MM.1S (cell line): Measurements from ENCODE around the gene MPPED1.

ENCODE experiments used
- DNase-seq: peaks from one replicate; pipeline ENCODE4 v3.0.0-alpha.2; 2015
- H2AFZ ChIP-seq: fragments of 300-600 bp; sonication (generic); 2 replicates; pipeline ENCODE4 v1.6.0; 2016; ENCODE audit warnings: antibody characterized with exemption, low read length
- H3F3A ChIP-seq: fragments of 300-600 bp; sonication (generic); 2 replicates; pipeline ENCODE4 v1.6.1; 2016; ENCODE audit warnings: mild to moderate bottlenecking, antibody characterized with exemption, low read length, moderate library complexity, mixed read lengths; ENCODE audit not compliant: insufficient read depth
- H3K27ac ChIP-seq: fragments of 300-600 bp; sonication (generic); 2 replicates; pipeline ENCODE4 v1.5.1; 2016; ENCODE audit warnings: mild to moderate bottlenecking, low read length
- H3K27me3 ChIP-seq: fragments of 300-600 bp; sonication (generic); replicated peaks from 2 replicates; pipeline ENCODE4 v1.6.0; 2016; ENCODE audit warnings: low read length; ENCODE audit not compliant: insufficient read depth
- H3K36me3 ChIP-seq: fragments of 300-600 bp; sonication (generic); replicated peaks from 2 replicates; pipeline ENCODE4 v1.6.1; 2016; ENCODE audit warnings: mild to moderate bottlenecking, low read length, mixed read lengths; ENCODE audit not compliant: insufficient read depth
- H3K4me1 ChIP-seq: fragments of 300-600 bp; sonication (generic); 2 replicates; pipeline ENCODE4 v1.6.1; 2016; ENCODE audit warnings: low read length, mixed read lengths
- H3K4me2 ChIP-seq: fragments of 300-600 bp; sonication (generic); 2 replicates; pipeline ENCODE4 v1.6.0; 2016; ENCODE audit warnings: low read depth, low read length
- H3K4me3 ChIP-seq: fragments of 300-600 bp; sonication (generic); 2 replicates; pipeline ENCODE4 v1.5.1; 2016; ENCODE audit warnings: low read length, mixed read lengths
- H3K79me2 ChIP-seq: fragments of 300-600 bp; sonication (generic); 2 replicates; pipeline ENCODE4 v1.6.1; 2016; ENCODE audit warnings: mixed run types, low read length, mixed read lengths
- H3K9ac ChIP-seq: fragments of 300-600 bp; sonication (generic); 2 replicates; pipeline ENCODE4 v1.6.1; 2016; ENCODE audit warnings: low read length, mixed read lengths
- H3K9me2 ChIP-seq: fragments of 300-600 bp; sonication (generic); replicated peaks from 2 replicates; pipeline ENCODE4 v1.6.1; 2016; ENCODE audit warnings: mild to moderate bottlenecking, low read length, mixed read lengths; ENCODE audit not compliant: insufficient read depth
- H3K9me3 ChIP-seq: fragments of 300-600 bp; sonication (generic); replicated peaks from 2 replicates; pipeline ENCODE4 v1.6.1; 2016; ENCODE audit warnings: mild to moderate bottlenecking, low read length, mixed read lengths; ENCODE audit not compliant: insufficient read depth
- H4K20me1 ChIP-seq: fragments of 300-600 bp; sonication (generic); 2 replicates; pipeline ENCODE4 v1.6.1; 2016; ENCODE audit warnings: mild to moderate bottlenecking, low read length, moderate library complexity, mixed read lengths; ENCODE audit not compliant: insufficient read depth
- EZH2 ChIP-seq: fragments of 300-600 bp; sonication (generic); optimal IDR thresholded peaks from 2 replicates; pipeline ENCODE3; 2017; ENCODE audit warnings: low read depth, mild to moderate bottlenecking, antibody characterized with exemption, low read length, mixed read lengths
- EZH2phosphoT487 ChIP-seq: fragments of 300-600 bp; sonication (generic); IDR thresholded peaks from 2 replicates; pipeline ENCODE4 v1.6.1; 2018; ENCODE audit warnings: antibody characterized with exemption, low read length
- TF ChIP-seq, protein P1 (sequence below): fragments of 300-600 bp; sonication (generic); IDR thresholded peaks from 2 replicates; pipeline ENCODE4 v1.5.1; 2016; ENCODE audit warnings: antibody characterized with exemption, low read length, mixed read lengths

MPPED1 gene

GRCh38 chr22:43477966-43478365 is 66.2 kb downstream of the MPPED1 start:
- no peaks in the 10 kb centered on the region for H3F3A ChIP-seq
- no peaks in the 10 kb centered on the region for H3K9me3 ChIP-seq
- no peaks in the 10 kb centered on the region for H4K20me1 ChIP-seq
- DNase-seq, result no peak
- no peak overlapping the region for H2AFZ ChIP-seq
- H3K9me2 ChIP-seq, result no peaks in the 10 kb centered on the region
- TF ChIP-seq EZH2, result no peak
- TF ChIP-seq, protein P1, sequence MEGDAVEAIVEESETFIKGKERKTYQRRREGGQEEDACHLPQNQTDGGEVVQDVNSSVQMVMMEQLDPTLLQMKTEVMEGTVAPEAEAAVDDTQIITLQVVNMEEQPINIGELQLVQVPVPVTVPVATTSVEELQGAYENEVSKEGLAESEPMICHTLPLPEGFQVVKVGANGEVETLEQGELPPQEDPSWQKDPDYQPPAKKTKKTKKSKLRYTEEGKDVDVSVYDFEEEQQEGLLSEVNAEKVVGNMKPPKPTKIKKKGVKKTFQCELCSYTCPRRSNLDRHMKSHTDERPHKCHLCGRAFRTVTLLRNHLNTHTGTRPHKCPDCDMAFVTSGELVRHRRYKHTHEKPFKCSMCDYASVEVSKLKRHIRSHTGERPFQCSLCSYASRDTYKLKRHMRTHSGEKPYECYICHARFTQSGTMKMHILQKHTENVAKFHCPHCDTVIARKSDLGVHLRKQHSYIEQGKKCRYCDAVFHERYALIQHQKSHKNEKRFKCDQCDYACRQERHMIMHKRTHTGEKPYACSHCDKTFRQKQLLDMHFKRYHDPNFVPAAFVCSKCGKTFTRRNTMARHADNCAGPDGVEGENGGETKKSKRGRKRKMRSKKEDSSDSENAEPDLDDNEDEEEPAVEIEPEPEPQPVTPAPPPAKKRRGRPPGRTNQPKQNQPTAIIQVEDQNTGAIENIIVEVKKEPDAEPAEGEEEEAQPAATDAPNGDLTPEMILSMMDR, result no peak
- no peak for TF ChIP-seq EZH2phosphoT487
- no peaks in the 10 kb centered on the region for H3K4me1 ChIP-seq
- H3K36me3 ChIP-seq, result no peaks in the 10 kb centered on the region
- H3K4me2 ChIP-seq, result no peak overlapping the region
- H3K9ac ChIP-seq, result no peak overlapping the region
- no peaks in the 10 kb centered on the region for H3K79me2 ChIP-seq
- H3K27me3 ChIP-seq, result peaks cover 14% of the 10 kb centered on the region; the same call in 1 of the 2 replicates
- no peak overlapping the region for H3K27ac ChIP-seq
- no peak overlapping the region for H3K4me3 ChIP-seq

DNA sequence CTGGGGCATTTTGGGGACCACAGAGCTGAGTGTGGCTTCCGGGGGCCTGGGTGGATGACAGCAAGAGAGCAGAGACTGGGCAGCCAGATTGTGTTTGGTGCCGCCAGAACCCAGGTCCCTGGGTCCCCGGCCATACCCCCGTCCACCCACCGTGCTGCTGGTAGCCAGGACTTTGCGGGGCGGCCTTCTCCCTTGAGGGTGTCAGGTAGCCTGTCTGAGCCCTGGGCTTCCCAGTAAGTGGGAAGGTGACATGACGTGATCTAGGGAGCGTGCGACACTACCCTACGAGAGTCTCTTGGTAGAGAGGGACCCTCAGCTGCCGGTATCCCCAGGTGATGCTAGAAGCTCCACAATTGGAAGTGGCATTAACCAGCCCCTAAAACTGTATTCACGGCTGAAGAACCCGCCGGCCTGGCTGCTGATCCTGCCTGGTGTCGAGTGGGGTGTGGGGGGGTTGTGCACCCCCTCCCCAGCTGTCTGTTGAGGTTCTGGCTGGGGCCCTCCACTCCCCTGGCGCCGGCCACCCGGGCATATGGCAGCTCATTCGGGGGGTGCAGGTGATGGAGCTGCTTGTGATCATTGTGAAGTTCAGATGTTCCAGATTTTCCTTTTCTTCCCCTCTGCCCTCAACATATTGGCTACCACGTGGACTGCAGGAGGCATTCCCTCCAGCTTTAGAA is 66.9 kb downstream of the MPPED1 start:
- Histone ChIP-seq H3K4me3 (no peak overlapping the region), H3F3A (no peaks in the 10 kb centered on the region), H3K9me3 (no peaks in the 10 kb centered on the region), H4K20me1 (no peaks in the 10 kb centered on the region), H3K27ac (no peak overlapping the region), H3K9ac (no peak overlapping the region), H3K27me3 (peaks cover 8% of the 10 kb centered on the region; the same call in 1 of the 2 replicates), H3K4me2 (no peak overlapping the region), H3K36me3 (no peaks in the 10 kb centered on the region), H2AFZ (no peak overlapping the region), H3K79me2 (no peaks in the 10 kb centered on the region), H3K9me2 (no peaks in the 10 kb centered on the region), H3K4me1 (no peaks in the 10 kb centered on the region)
- no peak for TF ChIP-seq EZH2phosphoT487
- DNase-seq, result no peak

DNA sequence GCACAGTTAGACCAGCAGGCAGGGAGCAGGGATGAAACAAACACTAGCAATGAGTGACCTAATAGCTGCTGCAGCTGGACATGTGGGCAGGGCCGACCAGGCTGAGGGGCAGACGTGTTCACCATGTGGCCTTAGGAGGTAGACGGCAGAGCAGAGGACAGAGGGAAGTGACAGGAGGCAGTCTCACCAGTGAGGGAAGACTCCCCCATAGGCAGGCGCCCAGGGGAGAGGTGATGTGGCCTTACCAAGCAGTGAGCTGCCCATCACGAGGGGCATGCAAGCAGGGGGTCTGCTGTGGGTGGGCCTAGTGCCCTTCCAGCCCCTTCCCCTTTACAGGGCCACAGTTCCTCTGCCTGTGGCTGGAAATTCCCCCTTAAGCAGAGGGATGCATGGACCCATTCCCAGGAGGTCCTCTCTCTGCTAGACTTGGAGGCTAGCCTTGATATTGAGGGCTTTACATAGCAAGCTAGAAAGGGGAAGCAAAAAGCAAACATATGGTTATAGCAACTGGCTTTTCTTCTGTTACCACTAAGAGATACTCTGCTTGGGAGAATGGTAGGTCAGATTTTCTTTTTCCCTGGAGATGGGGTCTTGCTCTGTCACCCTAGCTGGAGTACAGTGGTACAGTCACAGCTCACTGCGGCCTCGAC is 67.6 kb downstream of the MPPED1 start:
- Histone ChIP-seq H3K9me3 (no peaks in the 10 kb centered on the region), H3K4me3 (no peak overlapping the region), H3F3A (no peaks in the 10 kb centered on the region), H3K9me2 (no peaks in the 10 kb centered on the region), H4K20me1 (no peaks in the 10 kb centered on the region), H2AFZ (no peak overlapping the region), H3K27me3 (peaks cover 1% of the 10 kb centered on the region; the same call in 1 of the 2 replicates), H3K27ac (no peak overlapping the region), H3K9ac (no peak overlapping the region), H3K79me2 (no peaks in the 10 kb centered on the region), H3K4me1 (no peaks in the 10 kb centered on the region), H3K36me3 (no peaks in the 10 kb centered on the region), H3K4me2 (no peak overlapping the region)
- no peak for DNase-seq
- no peak for TF ChIP-seq EZH2phosphoT487
- TF ChIP-seq, protein P1, result no peak
- TF ChIP-seq EZH2, result no peak

GRCh38 chr22:43479962-43480361 is 68.1 kb downstream of the MPPED1 start:
- Histone ChIP-seq H3K9ac (no peak overlapping the region), H3F3A (no peaks in the 10 kb centered on the region), H4K20me1 (no peaks in the 10 kb centered on the region), H2AFZ (no peak overlapping the region), H3K9me3 (no peaks in the 10 kb centered on the region), H3K36me3 (no peaks in the 10 kb centered on the region), H3K4me1 (no peaks in the 10 kb centered on the region), H3K27me3 (no peaks in the 10 kb centered on the region; the same call in 1 of the 2 replicates), H3K4me3 (no peak overlapping the region), H3K79me2 (no peaks in the 10 kb centered on the region), H3K9me2 (no peaks in the 10 kb centered on the region), H3K4me2 (no peak overlapping the region), H3K27ac (no peak overlapping the region)
- no peak for DNase-seq
- TF ChIP-seq EZH2 (no peak), EZH2phosphoT487 (no peak)
- TF ChIP-seq, protein P1, result no peak
